ENCODE results near the gene MRPL38. TPM values are rescaled to one million over a fixed set of nuclear protein-coding genes. Genes with fewer than 3 reads are reported as not detected.

Gene MRPL38
- total RNA-seq, 2 donors from 2014 or later: 40.3 to 85.6 TPM

GRCh38 chr17:75925912-75926311 lies 21.2 kb upstream of the MRPL38 start:
- TF ChIP-seq CTCF (IDR thresholded peaks at IDR 0.05): no peak
- TF ChIP-seq POLR2A (IDR thresholded peaks at IDR 0.05): no peak
- TF ChIP-seq POLR2AphosphoS5 (IDR thresholded peaks at IDR 0.05): no peak
- Histone ChIP-seq H3K27ac (no peak overlapping the region), H3K36me3 (no peaks in the 10 kb centered on the region), H3K27me3 (replicated peaks; ENCODE audit: insufficient read depth) (no peaks in the 10 kb centered on the region), H3K4me3 (no peak overlapping the region), H3K4me1 (replicated peaks) (no peaks in the 10 kb centered on the region), H3K9me3 (no peaks in the 10 kb centered on the region)
- no peak for DNase-seq (ENCODE audit: low spot score)
- intact Hi-C loops (cut with DNase I): no loop called here
- WGBS: 91% methylated on average over 15 of the region's 15 CpGs

- no peaks in the 10 kb centered on the region for H3K4me1 ChIP-seq (replicated peaks)
- no peaks in the 10 kb centered on the region for H3K27me3 ChIP-seq (replicated peaks; ENCODE audit: insufficient read depth)
- H3K4me3 ChIP-seq: no peak overlapping the region
- H3K36me3 ChIP-seq: no peaks in the 10 kb centered on the region
- DNase-seq (ENCODE audit: low spot score): no peak
- intact Hi-C loops (cut with DNase I): no loop called here
- 96% methylated on average over 11 of the region's 11 CpGs for WGBS
- H3K27ac ChIP-seq: no peak overlapping the region
- H3K9me3 ChIP-seq: no peaks in the 10 kb centered on the region
- TF ChIP-seq CTCF (IDR thresholded peaks at IDR 0.05) (no peak), POLR2A (IDR thresholded peaks at IDR 0.05) (no peak), POLR2AphosphoS5 (IDR thresholded peaks at IDR 0.05) (no peak)
Measured at GRCh38 chr17:75925103-75925502, 20.4 kb upstream of the MRPL38 start.

GRCh38 chr17:75922963-75923874 lies 18.5 kb upstream of the MRPL38 start:
- Histone ChIP-seq H3K4me3 (no peak overlapping the region), H3K27ac (no peak overlapping the region), H3K4me1 (replicated peaks) (no peaks in the 10 kb centered on the region), H3K9me3 (no peaks in the 10 kb centered on the region), H3K27me3 (replicated peaks; ENCODE audit: insufficient read depth) (no peaks in the 10 kb centered on the region), H3K36me3 (no peaks in the 10 kb centered on the region)
- TF ChIP-seq CTCF (IDR thresholded peaks at IDR 0.05): no peak
- no peak for TF ChIP-seq POLR2AphosphoS5 (IDR thresholded peaks at IDR 0.05)
- TF ChIP-seq POLR2A (IDR thresholded peaks at IDR 0.05): no peak
- DNase-seq (ENCODE audit: low spot score): no peak
- 71% methylated on average over 17 of the region's 19 CpGs for WGBS
- intact Hi-C loops (cut with DNase I): no loop called here

- TF ChIP-seq POLR2AphosphoS5 (IDR thresholded peaks at IDR 0.05) (no peak), POLR2A (IDR thresholded peaks at IDR 0.05) (no peak), CTCF (IDR thresholded peaks at IDR 0.05) (no peak)
- no peaks in the 10 kb centered on the region for H3K36me3 ChIP-seq
- H3K27me3 ChIP-seq (replicated peaks; ENCODE audit: insufficient read depth): no peaks in the 10 kb centered on the region
- WGBS: 86% methylated on average over 18 of the region's 18 CpGs
- no peaks in the 10 kb centered on the region for H3K4me1 ChIP-seq (replicated peaks)
- H3K4me3 ChIP-seq: no peak overlapping the region
- no peak overlapping the region for H3K27ac ChIP-seq
- intact Hi-C loops (cut with DNase I): no loop called here
- H3K9me3 ChIP-seq: no peaks in the 10 kb centered on the region
- no peak for DNase-seq (ENCODE audit: low spot score)
Measured at GRCh38 chr17:75922173-75922961, 17.7 kb upstream of the MRPL38 start.
